Osteocyte (in vitro differentiated cells): ENCODE measurements around the gene C11orf24. TPM values are rescaled to one million over a fixed set of nuclear protein-coding genes. Genes with fewer than 3 reads are reported as not detected.

Experiments used
- DNase-seq: peaks from one replicate; pipeline ENCODE4 v3.0.0; 2021; ENCODE audit warnings: mixed read lengths; ENCODE audit not compliant: unreplicated experiment; ENCODE audit errors: extremely low spot score
- H3K27ac Mint-ChIP-seq: one replicate; pipeline ENCODE4 v1.8.0; 2021; ENCODE audit warnings: mild to moderate bottlenecking, mixed read lengths; ENCODE audit not compliant: unreplicated experiment
- H3K27me3 Mint-ChIP-seq: one replicate; pipeline ENCODE4 v1.8.0; 2021; ENCODE audit warnings: mixed read lengths; ENCODE audit not compliant: unreplicated experiment
- H3K36me3 Mint-ChIP-seq: one replicate; pipeline ENCODE4 v1.8.0; 2021; ENCODE audit warnings: mixed read lengths; ENCODE audit not compliant: unreplicated experiment
- H3K4me1 Mint-ChIP-seq: one replicate; pipeline ENCODE4 v1.8.0; 2021; ENCODE audit warnings: mixed read lengths; ENCODE audit not compliant: unreplicated experiment
- H3K4me3 Mint-ChIP-seq: one replicate; pipeline ENCODE4 v1.8.0; 2021; ENCODE audit warnings: mild to moderate bottlenecking, moderate library complexity, mixed read lengths; ENCODE audit not compliant: unreplicated experiment
- H3K9me3 Mint-ChIP-seq: one replicate; pipeline ENCODE4 v1.8.0; 2021; ENCODE audit warnings: mixed read lengths; ENCODE audit not compliant: unreplicated experiment
- total RNA-seq: library from RNA; stranded (reverse); gene quantifications from 2 replicates; pipeline ENCODE4 v1.2.1, GENCODE V29; 2021
- TF ChIP-seq, protein P1 (sequence below): fragments of 200-600 bp; sonication (generic); IDR thresholded peaks from 2 replicates; pipeline ENCODE4 v1.5.0; 2021; ENCODE audit warnings: antibody characterized with exemption, mild to moderate bottlenecking, moderate library complexity

Gene C11orf24
- total RNA-seq, 1 donor from 2014 or later = 80.9 TPM

DNA sequence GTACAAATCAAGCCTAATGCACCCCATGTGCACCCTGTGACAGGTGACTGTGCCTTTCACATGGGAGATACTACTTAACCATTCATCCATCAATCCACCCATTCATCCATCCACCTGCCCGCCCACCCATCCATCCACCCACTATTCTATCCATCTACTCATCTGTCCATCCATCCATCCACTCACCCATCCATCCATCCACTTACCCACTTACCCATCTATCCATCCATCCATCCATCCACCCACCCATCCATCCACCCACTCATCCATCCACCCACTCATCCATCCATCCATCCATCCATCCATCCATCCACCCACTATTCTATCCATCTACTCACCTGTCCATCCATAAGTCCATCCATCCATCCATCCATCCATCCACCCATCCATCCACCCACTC is 7.5 kb downstream of the C11orf24 start:
- H3K9me3 Mint-ChIP-seq = no peaks in the 10 kb centered on the region
- no peaks in the 10 kb centered on the region for H3K27me3 Mint-ChIP-seq
- no peak for DNase-seq
- TF ChIP-seq, protein P1, sequence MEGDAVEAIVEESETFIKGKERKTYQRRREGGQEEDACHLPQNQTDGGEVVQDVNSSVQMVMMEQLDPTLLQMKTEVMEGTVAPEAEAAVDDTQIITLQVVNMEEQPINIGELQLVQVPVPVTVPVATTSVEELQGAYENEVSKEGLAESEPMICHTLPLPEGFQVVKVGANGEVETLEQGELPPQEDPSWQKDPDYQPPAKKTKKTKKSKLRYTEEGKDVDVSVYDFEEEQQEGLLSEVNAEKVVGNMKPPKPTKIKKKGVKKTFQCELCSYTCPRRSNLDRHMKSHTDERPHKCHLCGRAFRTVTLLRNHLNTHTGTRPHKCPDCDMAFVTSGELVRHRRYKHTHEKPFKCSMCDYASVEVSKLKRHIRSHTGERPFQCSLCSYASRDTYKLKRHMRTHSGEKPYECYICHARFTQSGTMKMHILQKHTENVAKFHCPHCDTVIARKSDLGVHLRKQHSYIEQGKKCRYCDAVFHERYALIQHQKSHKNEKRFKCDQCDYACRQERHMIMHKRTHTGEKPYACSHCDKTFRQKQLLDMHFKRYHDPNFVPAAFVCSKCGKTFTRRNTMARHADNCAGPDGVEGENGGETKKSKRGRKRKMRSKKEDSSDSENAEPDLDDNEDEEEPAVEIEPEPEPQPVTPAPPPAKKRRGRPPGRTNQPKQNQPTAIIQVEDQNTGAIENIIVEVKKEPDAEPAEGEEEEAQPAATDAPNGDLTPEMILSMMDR = no peak
- H3K27ac Mint-ChIP-seq = no peak overlapping the region
- peaks cover 54% of the 10 kb centered on the region for H3K36me3 Mint-ChIP-seq
- H3K4me3 Mint-ChIP-seq = no peak overlapping the region
- H3K4me1 Mint-ChIP-seq = peaks cover 8% of the 10 kb centered on the region

DNA sequence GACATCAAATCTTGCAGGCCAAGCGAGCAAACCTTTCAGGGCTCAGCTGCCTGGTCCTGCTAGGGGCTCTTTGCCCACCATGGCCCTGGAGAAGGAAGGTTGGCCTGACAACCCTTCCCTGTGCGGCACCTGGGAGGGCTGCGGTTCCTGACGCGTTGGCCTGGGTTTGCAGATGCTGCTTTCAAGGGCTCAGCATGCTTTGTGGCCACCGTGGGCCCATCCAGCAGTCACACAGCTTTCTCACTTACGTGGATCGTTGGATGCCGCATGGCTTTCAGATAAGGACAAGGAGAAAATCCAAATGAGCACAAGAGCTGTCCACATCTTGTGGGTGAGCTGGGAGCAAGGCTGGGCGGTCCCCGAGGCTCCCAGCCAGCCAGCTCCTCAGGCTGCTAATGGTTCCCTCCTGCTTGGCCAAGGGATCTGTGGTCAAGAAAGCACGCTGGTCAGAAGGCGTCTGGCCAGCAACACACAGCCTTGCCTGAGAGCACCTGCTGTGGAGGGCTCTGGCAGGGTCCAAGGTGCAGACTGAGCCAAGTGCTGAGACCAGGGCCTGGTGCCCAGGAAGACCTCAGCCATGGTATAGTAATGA is 8.2 kb downstream of the C11orf24 start:
- Mint-ChIP-seq H3K9me3 (no peaks in the 10 kb centered on the region), H3K4me1 (peaks cover 3% of the 10 kb centered on the region), H3K36me3 (peaks cover 49% of the 10 kb centered on the region), H3K4me3 (no peak overlapping the region), H3K27ac (no peak overlapping the region), H3K27me3 (no peaks in the 10 kb centered on the region)
- TF ChIP-seq, protein P1 = no peak
- DNase-seq = no peak

DNA sequence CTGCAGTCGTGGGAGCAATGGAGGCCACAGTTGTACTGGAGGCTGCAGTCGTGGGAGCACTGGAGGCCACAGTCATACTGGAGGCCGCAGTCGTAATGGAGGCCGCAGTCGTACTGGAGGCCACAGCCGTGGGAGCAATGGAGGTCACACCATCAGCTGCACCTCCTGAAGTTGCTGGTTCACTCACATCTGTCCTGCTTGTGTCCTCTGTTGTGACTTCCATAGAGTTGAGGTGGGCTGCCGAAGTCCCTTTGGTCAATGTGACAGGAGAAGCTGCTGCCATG is 9.3 kb downstream of the C11orf24 start:
- H3K36me3 Mint-ChIP-seq = peaks cover 47% of the 10 kb centered on the region
- H3K4me3 Mint-ChIP-seq = no peak overlapping the region
- TF ChIP-seq, protein P1 = no peak
- no peaks in the 10 kb centered on the region for H3K9me3 Mint-ChIP-seq
- H3K27me3 Mint-ChIP-seq = no peaks in the 10 kb centered on the region
- peaks cover 10% of the 10 kb centered on the region for H3K4me1 Mint-ChIP-seq
- H3K27ac Mint-ChIP-seq = peak overlapping the region; percentile 4
- no peak for DNase-seq

DNA sequence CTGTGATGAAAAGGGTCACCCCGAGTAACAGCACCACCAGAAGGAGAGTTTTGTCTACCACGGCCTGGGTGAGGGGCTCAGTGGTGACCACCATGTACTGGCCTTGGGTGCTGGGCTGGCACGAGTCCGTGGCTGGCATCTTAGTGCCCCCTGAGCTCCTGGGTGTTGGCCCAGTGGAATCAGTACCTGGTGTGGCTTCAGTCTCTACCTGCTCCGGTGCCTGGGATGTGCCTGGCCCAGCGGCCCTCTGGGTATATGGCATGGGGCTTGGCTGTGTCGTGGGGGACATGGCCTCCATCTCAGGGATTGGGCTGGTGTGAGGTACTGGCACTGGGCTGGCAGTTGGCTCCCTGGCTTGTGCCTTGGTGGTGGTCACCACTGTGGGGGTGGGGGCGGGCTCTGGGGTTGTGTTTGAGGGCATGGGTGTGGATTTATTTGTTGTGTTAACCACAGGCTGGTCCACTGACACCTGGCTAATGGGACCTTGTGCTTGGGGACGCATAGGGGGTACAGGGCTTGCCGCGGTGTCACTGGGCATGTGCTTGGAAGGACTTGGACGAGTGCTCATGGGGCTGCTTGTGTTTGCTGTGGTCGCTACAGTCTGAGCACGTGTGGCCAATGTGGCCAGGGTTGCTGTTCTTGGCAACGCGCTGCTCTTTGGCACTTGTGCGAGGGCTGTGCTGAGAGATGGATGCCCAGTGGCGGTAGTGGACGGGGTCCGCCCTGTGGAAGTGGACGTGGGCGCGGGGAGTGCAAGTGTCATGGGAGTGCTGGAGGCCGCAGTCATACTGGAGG is 9.8 kb downstream of the C11orf24 start:
- no peaks in the 10 kb centered on the region for H3K27me3 Mint-ChIP-seq
- no peak for DNase-seq
- TF ChIP-seq, protein P1 = no peak
- H3K4me3 Mint-ChIP-seq = no peak overlapping the region
- H3K36me3 Mint-ChIP-seq = peaks cover 45% of the 10 kb centered on the region
- no peaks in the 10 kb centered on the region for H3K9me3 Mint-ChIP-seq
- H3K27ac Mint-ChIP-seq = no peak overlapping the region
- H3K4me1 Mint-ChIP-seq = peaks cover 15% of the 10 kb centered on the region

DNA sequence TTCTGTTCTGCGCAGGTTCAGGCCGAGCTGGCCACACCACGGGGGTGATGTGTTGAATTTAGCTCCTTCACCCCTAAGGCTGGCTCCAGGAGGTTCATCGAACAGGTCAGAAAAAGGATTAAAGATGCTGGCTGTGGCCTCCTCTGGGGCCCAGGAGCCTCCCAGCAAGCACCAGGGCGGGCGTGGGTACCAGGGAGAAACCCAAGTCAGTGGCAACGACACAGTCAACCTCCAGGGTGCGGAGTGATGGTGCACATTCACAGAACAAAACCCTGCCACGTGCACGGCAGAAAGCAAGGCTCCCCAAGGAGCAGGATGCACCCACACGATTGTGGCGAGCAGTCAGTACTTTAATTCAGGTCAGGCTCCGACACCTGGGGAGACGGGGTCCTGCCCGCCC is 10.8 kb downstream of the C11orf24 start:
- Mint-ChIP-seq H3K4me3 (no peak overlapping the region), H3K36me3 (peaks cover 42% of the 10 kb centered on the region), H3K27me3 (no peaks in the 10 kb centered on the region), H3K4me1 (peaks cover 25% of the 10 kb centered on the region), H3K9me3 (no peaks in the 10 kb centered on the region), H3K27ac (no peak overlapping the region)
- DNase-seq = no peak
- TF ChIP-seq, protein P1 = no peak
